Measurements from ENCODE around the gene CDNF. TPM values are rescaled to one million over a fixed set of nuclear protein-coding genes. Genes with fewer than 3 reads are reported as not detected.

CDNF gene
- total RNA-seq, 4 donors from 2014 or later: 2.2 to 2.5 TPM; not detected in 2

DNA sequence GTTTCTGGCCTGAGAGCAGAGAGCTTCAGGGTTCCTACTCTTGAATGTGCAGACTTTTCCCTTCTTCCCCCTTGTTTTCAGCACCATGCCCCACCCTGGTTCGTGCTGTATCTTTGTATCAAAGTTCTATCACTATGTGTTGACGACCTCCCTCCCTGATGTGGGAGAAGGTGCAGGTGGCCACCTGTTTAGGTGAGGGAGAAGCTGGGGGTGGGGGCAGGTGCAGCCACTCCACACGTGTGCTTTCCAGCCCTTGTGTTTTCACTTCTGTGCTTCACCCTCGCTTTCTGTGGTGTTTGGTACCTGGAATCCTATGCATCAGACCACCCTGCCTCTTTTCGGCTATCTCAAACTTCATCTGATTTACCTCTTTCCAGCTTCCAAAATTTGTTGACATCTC, 21.2 kb upstream of the CDNF start:
- Histone ChIP-seq H3K9me3 (no peaks in the 10 kb centered on the region), H3K4me1 (peaks cover 0 to 16% (median 8%) of the 10 kb centered on the region in 4 donors), H3K27me3 (no peaks in the 10 kb centered on the region), H3K4me3 (no peak overlapping the region), H3K36me3 (peaks cover 0 to 24% (median 3%) of the 10 kb centered on the region in 4 donors), H3K27ac (no peak overlapping the region)
- no peak for DNase-seq
- intact Hi-C loops (cut with DNase I; ENCODE audit: low total_unique reads) (no loop called here), in situ Hi-C loops (cut with MboI; ENCODE audit: low pct_ligation_motif_present in 1 of 4, low pct_unique_long_range_greater_than_20kb in 1 of 4, low sequenced_read_pairs in 3 of 4) (no loop called here)
- TF ChIP-seq, protein P1, sequence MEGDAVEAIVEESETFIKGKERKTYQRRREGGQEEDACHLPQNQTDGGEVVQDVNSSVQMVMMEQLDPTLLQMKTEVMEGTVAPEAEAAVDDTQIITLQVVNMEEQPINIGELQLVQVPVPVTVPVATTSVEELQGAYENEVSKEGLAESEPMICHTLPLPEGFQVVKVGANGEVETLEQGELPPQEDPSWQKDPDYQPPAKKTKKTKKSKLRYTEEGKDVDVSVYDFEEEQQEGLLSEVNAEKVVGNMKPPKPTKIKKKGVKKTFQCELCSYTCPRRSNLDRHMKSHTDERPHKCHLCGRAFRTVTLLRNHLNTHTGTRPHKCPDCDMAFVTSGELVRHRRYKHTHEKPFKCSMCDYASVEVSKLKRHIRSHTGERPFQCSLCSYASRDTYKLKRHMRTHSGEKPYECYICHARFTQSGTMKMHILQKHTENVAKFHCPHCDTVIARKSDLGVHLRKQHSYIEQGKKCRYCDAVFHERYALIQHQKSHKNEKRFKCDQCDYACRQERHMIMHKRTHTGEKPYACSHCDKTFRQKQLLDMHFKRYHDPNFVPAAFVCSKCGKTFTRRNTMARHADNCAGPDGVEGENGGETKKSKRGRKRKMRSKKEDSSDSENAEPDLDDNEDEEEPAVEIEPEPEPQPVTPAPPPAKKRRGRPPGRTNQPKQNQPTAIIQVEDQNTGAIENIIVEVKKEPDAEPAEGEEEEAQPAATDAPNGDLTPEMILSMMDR (IDR thresholded peaks at IDR 0.05): no peak
- TF ChIP-seq POLR2A (IDR thresholded peaks at IDR 0.05) (no peak), POLR2AphosphoS5 (IDR thresholded peaks at IDR 0.05) (no peak), EP300 (IDR thresholded peaks at IDR 0.05; ENCODE audit: low read depth) (no peak)
- WGBS, 2 donors (ENCODE audit: low coverage in 1 of 2): 61% methylated on average over 5 of the region's 5 CpGs; no CpG with 5 or more reads in 1 of the 2 donors

DNA sequence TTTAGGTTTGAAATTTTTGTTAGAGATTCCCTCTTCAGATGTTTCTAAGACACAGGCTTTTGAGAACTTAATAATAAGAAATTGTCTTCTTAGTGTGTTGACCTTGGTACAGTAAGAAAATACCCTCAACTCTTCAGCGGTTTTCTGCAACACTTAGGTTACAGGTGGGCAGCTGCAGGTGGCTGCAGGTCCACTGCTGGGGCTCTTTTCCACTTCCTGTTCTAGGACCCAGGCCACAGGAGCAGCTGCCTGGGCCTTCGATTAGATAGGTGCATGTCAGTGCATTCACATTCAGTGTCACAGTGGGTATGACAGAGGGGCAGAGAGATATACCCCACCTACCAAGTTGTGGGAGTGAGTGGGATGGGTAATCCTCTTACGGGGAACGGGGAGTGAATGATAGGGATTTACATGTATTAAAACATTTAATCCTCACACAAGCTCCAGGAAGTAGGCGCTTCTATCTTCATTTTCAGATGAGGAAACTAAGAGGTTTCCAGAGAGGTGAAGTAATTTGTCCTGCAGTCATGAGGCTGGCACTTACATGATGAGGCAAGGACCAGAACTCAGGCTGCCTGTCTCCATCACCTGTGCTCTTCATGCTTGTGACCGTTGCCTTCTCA, 20.6 kb upstream of the CDNF start:
- H3K36me3 ChIP-seq: peaks cover 0 to 24% (median 4%) of the 10 kb centered on the region in 4 donors
- H3K27ac ChIP-seq: no peak overlapping the region

DNA sequence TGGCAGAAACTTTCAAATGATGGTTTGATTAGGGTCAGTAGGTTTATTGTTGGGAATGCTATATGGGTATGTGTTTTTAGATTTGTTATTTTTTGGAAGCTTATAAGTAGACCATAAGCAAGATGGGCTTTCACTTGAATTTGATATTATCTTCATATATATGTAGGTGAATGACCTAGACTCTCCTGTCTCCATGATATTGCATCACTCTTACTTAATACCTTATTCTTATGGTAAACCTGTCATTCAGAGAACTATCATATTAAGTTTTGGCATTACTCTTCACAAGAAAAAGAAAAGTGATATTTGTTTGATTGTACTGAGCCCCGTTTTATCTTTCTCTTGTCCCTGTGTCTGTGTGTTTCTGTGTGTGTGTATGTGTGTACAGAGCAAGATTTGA, 17.6 kb upstream of the CDNF start:
- 98 to 100% methylated on average over 1 of the region's 1 CpG for WGBS, 2 donors (ENCODE audit: low coverage in 1 of 2)
- no peaks in the 10 kb centered on the region for H3K9me3 ChIP-seq

More for the DNA sequence above, 20.6 kb upstream of the CDNF start:
- H3K4me1 ChIP-seq: peaks cover 0 to 16% (median 8%) of the 10 kb centered on the region in 4 donors
- intact Hi-C loops (cut with DNase I; ENCODE audit: low total_unique reads): no loop called here
- in situ Hi-C loops (cut with MboI; ENCODE audit: low pct_ligation_motif_present in 1 of 4, low pct_unique_long_range_greater_than_20kb in 1 of 4, low sequenced_read_pairs in 3 of 4): no loop called here
- H3K4me3 ChIP-seq: no peak overlapping the region
- no peak for DNase-seq
- no peaks in the 10 kb centered on the region for H3K27me3 ChIP-seq
- TF ChIP-seq EP300 (IDR thresholded peaks at IDR 0.05; ENCODE audit: low read depth) (no peak), POLR2A (IDR thresholded peaks at IDR 0.05) (no peak), POLR2AphosphoS5 (IDR thresholded peaks at IDR 0.05) (no peak)
- TF ChIP-seq, protein P1 (IDR thresholded peaks at IDR 0.05): no peak
- no peaks in the 10 kb centered on the region for H3K9me3 ChIP-seq
- WGBS, 2 donors (ENCODE audit: low coverage in 1 of 2): 90 to 94% methylated on average over 3 to 6 of the region's 6 CpGs

DNA sequence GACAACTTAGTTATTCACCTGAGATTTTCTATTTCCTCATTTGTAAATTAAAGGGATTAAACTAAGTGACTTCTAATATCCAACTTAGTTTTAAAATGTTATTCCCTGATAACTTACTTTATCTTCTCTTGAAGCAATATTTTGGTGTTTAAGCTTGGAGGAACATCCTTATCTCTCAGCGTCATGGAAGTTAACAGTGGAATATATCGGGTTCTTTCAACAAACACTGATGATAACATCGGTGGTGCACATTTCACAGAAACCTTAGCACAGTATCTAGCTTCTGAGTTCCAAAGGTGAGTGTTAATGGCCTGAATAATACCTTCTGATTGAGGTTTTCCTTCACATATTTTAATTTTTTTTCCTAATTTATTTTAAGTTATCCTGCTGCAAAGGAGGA, 14.4 kb upstream of the CDNF start:
- no peaks in the 10 kb centered on the region for H3K27me3 ChIP-seq
- H3K4me3 ChIP-seq: no peak overlapping the region
- H3K36me3 ChIP-seq: peaks cover 0 to 27% (median 11%) of the 10 kb centered on the region in 4 donors
- in situ Hi-C loops (cut with MboI; ENCODE audit: low pct_ligation_motif_present in 1 of 4, low pct_unique_long_range_greater_than_20kb in 1 of 4, low sequenced_read_pairs in 3 of 4): no loop called here
- intact Hi-C loops (cut with DNase I; ENCODE audit: low total_unique reads): no loop called here
- no peaks in the 10 kb centered on the region for H3K4me1 ChIP-seq
- no peaks in the 10 kb centered on the region for H3K9me3 ChIP-seq
- WGBS, 2 donors (ENCODE audit: low coverage in 1 of 2): 90 to 95% methylated on average over 3 of the region's 3 CpGs
- TF ChIP-seq, protein P1 (IDR thresholded peaks at IDR 0.05): no peak
- no peak for TF ChIP-seq POLR2A (IDR thresholded peaks at IDR 0.05)
- no peak for TF ChIP-seq EP300 (IDR thresholded peaks at IDR 0.05; ENCODE audit: low read depth)
- TF ChIP-seq POLR2AphosphoS5 (IDR thresholded peaks at IDR 0.05): no peak
- H3K27ac ChIP-seq: no peak overlapping the region
- no peak for DNase-seq

More for the DNA sequence above, 17.6 kb upstream of the CDNF start:
- intact Hi-C loops (cut with DNase I; ENCODE audit: low total_unique reads) (no loop called here), in situ Hi-C loops (cut with MboI; ENCODE audit: low pct_ligation_motif_present in 1 of 4, low pct_unique_long_range_greater_than_20kb in 1 of 4, low sequenced_read_pairs in 3 of 4) (no loop called here)
- peaks cover 0 to 6% (median 3%) of the 10 kb centered on the region in 4 donors for H3K4me1 ChIP-seq
- DNase-seq: no peak
- H3K4me3 ChIP-seq: no peak overlapping the region
- H3K27ac ChIP-seq: no peak overlapping the region
- peaks cover 0 to 24% (median 10%) of the 10 kb centered on the region in 4 donors for H3K36me3 ChIP-seq
- TF ChIP-seq EP300 (IDR thresholded peaks at IDR 0.05; ENCODE audit: low read depth): no peak
- TF ChIP-seq POLR2AphosphoS5 (IDR thresholded peaks at IDR 0.05): no peak
- TF ChIP-seq POLR2A (IDR thresholded peaks at IDR 0.05): no peak
- no peaks in the 10 kb centered on the region for H3K27me3 ChIP-seq
